ENCODE results near the gene BRME1.

The BRME1 gene

GRCh38 chr19:13849991-13850909 lies 55.7 kb downstream of the BRME1 start (continued):
- TF ChIP-seq, protein P1, sequence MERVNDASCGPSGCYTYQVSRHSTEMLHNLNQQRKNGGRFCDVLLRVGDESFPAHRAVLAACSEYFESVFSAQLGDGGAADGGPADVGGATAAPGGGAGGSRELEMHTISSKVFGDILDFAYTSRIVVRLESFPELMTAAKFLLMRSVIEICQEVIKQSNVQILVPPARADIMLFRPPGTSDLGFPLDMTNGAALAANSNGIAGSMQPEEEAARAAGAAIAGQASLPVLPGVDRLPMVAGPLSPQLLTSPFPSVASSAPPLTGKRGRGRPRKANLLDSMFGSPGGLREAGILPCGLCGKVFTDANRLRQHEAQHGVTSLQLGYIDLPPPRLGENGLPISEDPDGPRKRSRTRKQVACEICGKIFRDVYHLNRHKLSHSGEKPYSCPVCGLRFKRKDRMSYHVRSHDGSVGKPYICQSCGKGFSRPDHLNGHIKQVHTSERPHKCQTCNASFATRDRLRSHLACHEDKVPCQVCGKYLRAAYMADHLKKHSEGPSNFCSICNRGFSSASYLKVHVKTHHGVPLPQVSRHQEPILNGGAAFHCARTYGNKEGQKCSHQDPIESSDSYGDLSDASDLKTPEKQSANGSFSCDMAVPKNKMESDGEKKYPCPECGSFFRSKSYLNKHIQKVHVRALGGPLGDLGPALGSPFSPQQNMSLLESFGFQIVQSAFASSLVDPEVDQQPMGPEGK (tag by site-specific recombination; IDR thresholded peaks at IDR 0.05) = peak; percentile 48
- TF ChIP-seq, protein P2, sequence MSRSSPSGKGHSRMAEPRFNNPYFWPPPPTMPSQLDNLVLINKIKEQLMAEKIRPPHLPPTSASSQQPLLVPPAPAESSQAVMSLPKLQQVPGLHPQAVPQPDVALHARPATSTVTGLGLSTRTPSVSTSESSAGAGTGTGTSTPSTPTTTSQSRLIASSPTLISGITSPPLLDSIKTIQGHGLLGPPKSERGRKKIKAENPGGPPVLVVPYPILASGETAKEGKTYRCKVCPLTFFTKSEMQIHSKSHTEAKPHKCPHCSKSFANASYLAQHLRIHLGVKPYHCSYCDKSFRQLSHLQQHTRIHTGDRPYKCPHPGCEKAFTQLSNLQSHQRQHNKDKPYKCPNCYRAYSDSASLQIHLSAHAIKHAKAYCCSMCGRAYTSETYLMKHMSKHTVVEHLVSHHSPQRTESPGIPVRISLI (tag by site-specific recombination; IDR thresholded peaks at IDR 0.05) = no peak
- TF ChIP-seq ZNF558 (tag by site-specific recombination; IDR thresholded peaks at IDR 0.05) (no peak), ZSCAN16 (tag by site-specific recombination; IDR thresholded peaks at IDR 0.05) (no peak), ZNF521 (tag by site-specific recombination; IDR thresholded peaks at IDR 0.05) (no peak), PRDM1 (tag by site-specific recombination; IDR thresholded peaks at IDR 0.05) (no peak), MEIS1 (CRISPR knock-in tag; IDR thresholded peaks at IDR 0.05; ENCODE audit: borderline replicate concordance) (no peak), RBAK (tag by site-specific recombination; IDR thresholded peaks at IDR 0.05) (no peak), ZNF76 (tag by site-specific recombination; IDR thresholded peaks at IDR 0.05; ENCODE audit: borderline replicate concordance, low read depth) (no peak; the same call in 1 of the 2 replicates), ZNF704 (tag by site-specific recombination; IDR thresholded peaks at IDR 0.05) (no peak), ZBTB7A (tag by site-specific recombination; IDR thresholded peaks at IDR 0.05; ENCODE audit: low read depth) (no peak), BCL11A (tag by site-specific recombination; IDR thresholded peaks at IDR 0.05; ENCODE audit: low read depth) (no peak), ZNF311 (tag by site-specific recombination; IDR thresholded peaks at IDR 0.05; ENCODE audit: borderline replicate concordance) (no peak), ZSCAN23 (tag by site-specific recombination; IDR thresholded peaks at IDR 0.05) (no peak), ZBTB21 (tag by site-specific recombination; IDR thresholded peaks at IDR 0.05) (no peak), KLF9 (tag by site-specific recombination; IDR thresholded peaks at IDR 0.05; ENCODE audit: low read depth) (peak; percentile 60; the same call in 1 of the 2 replicates), PRDM2 (tag by site-specific recombination; IDR thresholded peaks at IDR 0.05; ENCODE audit: borderline replicate concordance) (no peak), OSR2 (tag by site-specific recombination; IDR thresholded peaks at IDR 0.05) (no peak), ZNF335 (tag by site-specific recombination; conservative IDR thresholded peaks at IDR 0.05) (peak; percentile 54), HOXA7 (CRISPR knock-in tag; IDR thresholded peaks at IDR 0.05; ENCODE audit: borderline replicate concordance) (no peak), ZXDB (tag by site-specific recombination; IDR thresholded peaks at IDR 0.05) (no peak), YY2 (tag by site-specific recombination; IDR thresholded peaks at IDR 0.05) (no peak), ZNF24 (tag by site-specific recombination; IDR thresholded peaks at IDR 0.05) (peak; percentile 17; the same call in 1 of the 2 replicates), ZNF624 (tag by site-specific recombination; IDR thresholded peaks at IDR 0.05) (no peak)
- TF ChIP-seq, protein P3, sequence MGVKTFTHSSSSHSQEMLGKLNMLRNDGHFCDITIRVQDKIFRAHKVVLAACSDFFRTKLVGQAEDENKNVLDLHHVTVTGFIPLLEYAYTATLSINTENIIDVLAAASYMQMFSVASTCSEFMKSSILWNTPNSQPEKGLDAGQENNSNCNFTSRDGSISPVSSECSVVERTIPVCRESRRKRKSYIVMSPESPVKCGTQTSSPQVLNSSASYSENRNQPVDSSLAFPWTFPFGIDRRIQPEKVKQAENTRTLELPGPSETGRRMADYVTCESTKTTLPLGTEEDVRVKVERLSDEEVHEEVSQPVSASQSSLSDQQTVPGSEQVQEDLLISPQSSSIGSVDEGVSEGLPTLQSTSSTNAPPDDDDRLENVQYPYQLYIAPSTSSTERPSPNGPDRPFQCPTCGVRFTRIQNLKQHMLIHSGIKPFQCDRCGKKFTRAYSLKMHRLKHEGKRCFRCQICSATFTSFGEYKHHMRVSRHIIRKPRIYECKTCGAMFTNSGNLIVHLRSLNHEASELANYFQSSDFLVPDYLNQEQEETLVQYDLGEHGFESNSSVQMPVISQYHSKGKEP (tag by site-specific recombination; IDR thresholded peaks at IDR 0.05) = 0 out of 2 replicates have a peak, but pooled peaks have one; percentile 33
- TF ChIP-seq, protein P4, sequence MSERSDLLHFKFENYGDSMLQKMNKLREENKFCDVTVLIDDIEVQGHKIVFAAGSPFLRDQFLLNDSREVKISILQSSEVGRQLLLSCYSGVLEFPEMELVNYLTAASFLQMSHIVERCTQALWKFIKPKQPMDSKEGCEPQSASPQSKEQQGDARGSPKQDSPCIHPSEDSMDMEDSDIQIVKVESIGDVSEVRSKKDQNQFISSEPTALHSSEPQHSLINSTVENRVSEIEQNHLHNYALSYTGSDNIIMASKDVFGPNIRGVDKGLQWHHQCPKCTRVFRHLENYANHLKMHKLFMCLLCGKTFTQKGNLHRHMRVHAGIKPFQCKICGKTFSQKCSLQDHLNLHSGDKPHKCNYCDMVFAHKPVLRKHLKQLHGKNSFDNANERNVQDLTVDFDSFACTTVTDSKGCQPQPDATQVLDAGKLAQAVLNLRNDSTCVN (tag by site-specific recombination; optimal IDR thresholded peaks at IDR 0.05) = peak; percentile 60

Data from HEK293 (cell line).